Epithelial cell of esophagus (primary cell): Measurements from ENCODE around the gene RBM33.

ENCODE experiments used
- DNase-seq: peaks from one replicate; pipeline ENCODE4 v3.0.0; 2010; ENCODE audit warnings: low read depth
- H3K4me3 ChIP-seq: 2 replicates; pipeline ENCODE4 v1.5.1; 2011; ENCODE audit warnings: mild to moderate bottlenecking, low read length, control low read depth
- CTCF ChIP-seq: IDR thresholded peaks from 2 replicates; pipeline ENCODE4 v1.5.1; 2011; ENCODE audit warnings: low read depth, mild to moderate bottlenecking, low read length, control low read depth, inconsistent platforms; ENCODE audit not compliant: insufficient read depth; ENCODE audit errors: missing control alignments

Gene RBM33

DNA sequence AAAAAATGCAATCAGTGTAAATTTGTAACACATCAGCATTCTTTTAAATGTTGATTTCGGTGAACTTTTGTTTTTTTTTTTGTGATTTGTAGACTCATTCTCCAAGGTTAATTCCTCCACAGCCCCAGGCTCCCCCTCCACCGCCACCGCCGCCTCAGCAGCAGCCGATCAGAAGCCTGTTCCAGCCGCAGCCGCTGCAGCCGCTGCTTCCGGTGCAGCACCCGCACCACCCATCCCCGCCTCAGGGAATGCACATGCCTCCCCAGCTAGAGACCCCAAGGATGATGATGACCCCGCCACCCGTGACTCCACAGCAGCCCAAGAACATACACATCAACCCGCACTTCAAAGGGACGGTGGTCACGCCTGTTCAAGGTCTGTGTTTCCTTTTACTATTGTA lies 66.6 kb downstream of the RBM33 start:
- DNase-seq: no peak
- TF ChIP-seq CTCF: no peak
- H3K4me3 ChIP-seq: no peak overlapping the region

DNA sequence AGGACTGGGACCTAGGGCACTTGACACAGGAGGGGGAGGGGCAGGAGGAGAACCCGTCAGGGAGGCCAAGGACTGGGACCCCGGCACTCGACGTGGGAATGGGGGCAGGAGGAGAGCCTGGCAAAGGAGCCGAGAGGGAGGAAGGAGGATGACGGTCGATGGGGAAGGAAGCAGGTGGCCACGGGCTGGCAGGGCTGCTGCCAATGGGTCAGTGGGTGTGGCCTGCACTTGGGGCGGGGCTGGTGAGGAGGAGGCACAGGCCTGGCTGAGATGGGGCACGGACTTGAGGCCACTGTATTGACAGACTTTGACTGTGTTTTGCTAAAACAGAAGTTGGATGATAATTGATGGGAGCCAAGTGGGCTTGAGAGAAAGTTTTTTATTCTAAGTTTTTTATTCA lies 68.9 kb downstream of the RBM33 start:
- H3K4me3 ChIP-seq: no peak overlapping the region
- TF ChIP-seq CTCF: no peak
- DNase-seq: no peak

DNA sequence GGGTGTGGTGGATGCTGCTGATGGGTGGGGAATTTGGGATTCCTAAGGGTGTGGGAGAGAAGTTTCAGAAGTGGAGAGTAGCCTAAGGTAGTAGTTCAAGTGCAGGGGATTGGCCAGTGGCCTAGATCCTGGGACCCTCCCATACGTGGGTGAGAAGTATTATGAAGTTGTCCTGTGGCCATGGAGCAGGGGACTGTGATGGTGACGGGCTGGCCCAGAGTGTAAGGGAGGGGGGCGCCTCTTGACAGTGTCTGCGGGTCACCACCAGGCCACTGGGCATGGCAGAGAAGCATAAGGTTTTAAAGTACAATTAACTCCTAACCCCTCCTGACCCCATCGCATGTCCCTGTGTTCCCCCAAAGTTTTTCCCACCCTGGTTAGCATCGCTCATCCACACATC lies 70.2 kb downstream of the RBM33 start:
- no peak for DNase-seq
- no peak for TF ChIP-seq CTCF
- H3K4me3 ChIP-seq: no peak overlapping the region

- no peak overlapping the region for H3K4me3 ChIP-seq
- TF ChIP-seq CTCF: no peak
Measured at GRCh38 chr7:155715111-155715805, 70.8 kb downstream of the RBM33 start.

DNA sequence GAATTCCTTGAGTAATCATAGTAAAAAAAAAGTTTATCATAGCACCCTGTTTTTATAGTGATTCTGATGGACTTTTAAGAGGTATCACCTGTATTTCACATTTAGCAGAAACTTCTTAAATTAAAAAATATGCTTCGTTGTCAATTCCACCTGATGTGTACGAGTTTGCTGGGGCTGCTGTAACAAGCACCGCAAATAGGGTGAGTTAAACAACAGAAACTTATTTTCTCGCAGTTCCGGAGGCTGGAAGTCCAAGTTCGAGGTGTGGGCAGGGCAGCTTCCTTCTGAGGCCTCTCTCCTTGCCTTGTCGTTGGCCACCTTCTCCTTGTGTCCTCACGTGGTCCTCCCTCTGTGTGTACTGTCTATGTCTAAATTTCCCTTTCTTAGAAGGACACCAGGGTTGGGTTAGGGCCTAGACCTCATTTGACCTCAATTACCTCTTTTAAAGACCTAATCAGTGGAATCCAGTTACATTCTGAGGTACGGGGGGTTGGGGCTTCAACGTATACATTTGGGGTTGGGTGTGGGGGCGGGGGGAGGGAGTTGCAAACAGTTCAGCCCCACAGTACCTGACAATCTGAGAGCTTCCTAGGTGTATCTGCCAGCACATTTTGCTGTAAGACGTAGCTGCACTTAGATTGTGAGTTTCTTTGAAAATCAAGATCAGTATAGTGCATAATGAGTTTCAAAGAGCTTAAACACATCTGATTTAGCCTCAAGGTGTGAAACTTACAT lies 72.7 kb downstream of the RBM33 start:
- DNase-seq: no peak
- no peak overlapping the region for H3K4me3 ChIP-seq
- no peak for TF ChIP-seq CTCF

More at GRCh38 chr7:155715111-155715805, 70.8 kb downstream of the RBM33 start:
- no peak for DNase-seq

GRCh38 chr7:155721056-155721455 lies 76.6 kb downstream of the RBM33 start:
- no peak for TF ChIP-seq CTCF
- no peak for DNase-seq
- no peak overlapping the region for H3K4me3 ChIP-seq
